ENCODE measurements around the gene HOTAIR.
A peak's percentile ranks its signal among the peaks of the same experiment; 100 is the strongest.

GRCh38 chr12:53963434-53964314 is 11.1 kb downstream of the HOTAIR start:
- TF ChIP-seq CTCF (conservative IDR thresholded peaks at IDR 0.05 in 1 of 2, IDR thresholded peaks at IDR 0.05 in 1 of 2; ENCODE audit: low read depth in 1 of 2, low read length in 2 of 2), result no peak
- TF ChIP-seq EZH2 (IDR thresholded peaks at IDR 0.05; ENCODE audit: low read length, missing control alignments), result peak; percentile 57
